GM15510 (cell line): ENCODE measurements around the gene TNKS1BP1.

Source experiments
- POLR2A ChIP-seq: IDR thresholded peaks from 3 replicates; pipeline ENCODE4 v1.6.1; 2011; ENCODE audit warnings: borderline replicate concordance; ENCODE audit not compliant: insufficient read length; ENCODE audit errors: extremely low read depth

The TNKS1BP1 gene

DNA sequence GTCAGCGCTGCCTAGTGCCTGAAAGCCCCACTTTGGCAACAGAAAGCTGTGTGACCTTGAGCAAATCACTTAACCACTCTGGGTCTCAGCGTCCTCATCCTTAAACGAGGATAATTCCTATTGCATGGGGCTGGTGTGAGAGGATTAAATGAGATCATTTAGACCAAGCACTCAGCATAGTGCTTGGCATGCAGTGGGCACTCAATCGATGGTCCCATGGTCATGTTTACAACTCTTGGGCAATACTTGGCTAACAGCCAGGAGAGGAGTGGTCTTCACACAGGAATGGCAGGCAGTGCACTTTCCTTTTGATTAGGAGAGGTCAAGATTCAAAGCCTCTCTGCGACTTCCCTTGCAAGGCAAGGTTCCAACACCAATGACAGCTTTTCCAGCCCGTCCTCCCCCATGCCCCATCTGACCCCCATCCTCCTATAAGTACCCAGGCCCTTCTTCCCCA is 14.1 kb downstream of the TNKS1BP1 start:
- TF ChIP-seq POLR2A = no peak

DNA sequence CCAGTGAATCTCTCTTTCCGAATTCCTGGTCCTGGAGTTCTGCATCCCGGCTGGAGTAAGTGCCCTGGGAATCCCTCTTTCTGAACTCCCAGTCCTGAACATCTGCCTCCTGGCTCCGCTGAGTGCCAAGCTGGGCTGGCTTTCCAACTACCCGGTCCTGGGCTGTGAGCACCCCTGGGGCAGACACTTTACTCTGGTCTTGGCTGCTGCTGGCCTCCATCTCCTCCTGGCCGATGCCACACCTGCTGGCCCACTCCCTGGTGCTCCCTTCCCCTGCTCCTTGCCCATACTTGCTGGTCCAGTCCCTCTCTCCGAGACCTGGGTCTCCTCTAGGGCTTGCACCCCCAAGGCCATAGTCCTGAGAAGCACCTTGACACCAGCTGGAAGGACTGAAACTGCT is 14.7 kb downstream of the TNKS1BP1 start:
- no peak for TF ChIP-seq POLR2A

DNA sequence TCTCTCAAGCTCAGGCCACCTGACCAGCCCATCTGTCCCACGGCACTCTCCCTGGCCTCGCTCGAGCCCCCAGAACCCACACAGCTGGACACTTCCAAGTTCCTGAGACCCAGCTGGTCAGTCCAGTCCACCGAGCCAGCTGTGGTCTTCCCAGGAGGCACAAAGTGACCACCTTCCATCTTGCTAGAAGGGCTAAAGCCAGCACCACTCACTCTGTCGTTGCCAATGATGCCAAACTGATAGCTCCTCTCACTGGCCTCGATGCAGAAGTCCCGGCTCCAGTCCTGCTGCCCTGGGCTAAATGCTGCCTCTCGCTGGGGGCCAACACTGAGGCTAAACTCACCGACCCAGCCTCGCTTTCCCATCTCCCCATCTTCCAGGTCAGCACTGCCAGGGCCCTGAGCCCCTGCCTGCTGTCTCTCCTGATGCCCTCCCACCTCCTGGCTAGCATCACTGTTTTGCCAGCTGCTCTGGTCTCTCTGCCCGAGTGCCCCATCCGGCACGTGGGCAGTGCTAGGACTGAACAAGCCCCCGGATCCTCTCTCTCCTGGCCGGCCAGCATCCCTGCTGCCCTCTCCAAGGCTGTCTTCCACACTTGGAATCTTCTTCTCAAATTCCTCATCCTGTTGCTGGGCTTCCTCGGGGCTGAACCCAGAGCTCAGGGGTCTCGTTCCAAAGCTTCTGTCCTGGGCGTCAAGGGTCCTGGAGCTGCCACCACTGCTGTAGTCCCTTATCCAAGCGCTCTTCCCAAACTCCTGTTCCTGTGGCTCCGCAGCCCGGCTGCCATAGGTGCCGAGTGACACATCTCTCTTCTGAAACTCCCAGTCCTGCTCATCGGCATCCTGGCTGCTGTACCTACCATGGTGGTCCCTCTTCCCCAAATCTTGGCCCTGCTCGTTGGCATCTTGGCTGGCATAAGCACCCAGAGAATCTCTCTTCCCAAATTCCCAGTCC is 15.4 kb downstream of the TNKS1BP1 start:
- no peak for TF ChIP-seq POLR2A

DNA sequence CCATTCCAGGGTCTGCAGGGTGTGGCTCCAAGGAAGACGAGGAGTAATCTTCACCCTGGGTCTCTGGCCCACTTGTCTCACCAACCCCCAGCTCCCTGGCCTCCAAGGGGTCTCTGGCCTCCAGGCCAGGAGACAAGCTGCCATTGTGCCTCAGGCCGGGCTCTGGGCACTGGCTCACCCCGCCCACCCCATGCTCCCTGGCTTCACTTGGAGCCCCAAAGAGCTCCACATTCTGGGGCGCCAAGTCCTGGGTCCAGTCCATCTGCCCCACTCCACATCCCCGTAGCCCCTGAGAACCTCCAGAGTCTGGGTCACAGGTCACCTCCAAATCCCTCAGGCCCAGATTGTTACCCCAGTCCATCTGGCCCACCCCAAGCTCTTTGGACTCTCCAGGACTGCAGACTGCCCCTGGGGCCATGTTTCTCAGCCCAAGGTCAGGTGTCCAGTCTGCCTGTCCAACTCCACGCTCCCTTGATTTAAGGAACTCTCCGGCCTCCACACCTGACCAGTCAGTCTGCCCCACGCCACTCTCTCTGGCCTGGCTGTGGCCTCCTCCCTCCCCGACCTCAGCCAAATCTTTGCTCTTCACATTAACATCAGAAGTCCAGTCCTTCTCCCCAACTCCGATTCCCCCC is 16.2 kb downstream of the TNKS1BP1 start:
- no peak for TF ChIP-seq POLR2A

DNA sequence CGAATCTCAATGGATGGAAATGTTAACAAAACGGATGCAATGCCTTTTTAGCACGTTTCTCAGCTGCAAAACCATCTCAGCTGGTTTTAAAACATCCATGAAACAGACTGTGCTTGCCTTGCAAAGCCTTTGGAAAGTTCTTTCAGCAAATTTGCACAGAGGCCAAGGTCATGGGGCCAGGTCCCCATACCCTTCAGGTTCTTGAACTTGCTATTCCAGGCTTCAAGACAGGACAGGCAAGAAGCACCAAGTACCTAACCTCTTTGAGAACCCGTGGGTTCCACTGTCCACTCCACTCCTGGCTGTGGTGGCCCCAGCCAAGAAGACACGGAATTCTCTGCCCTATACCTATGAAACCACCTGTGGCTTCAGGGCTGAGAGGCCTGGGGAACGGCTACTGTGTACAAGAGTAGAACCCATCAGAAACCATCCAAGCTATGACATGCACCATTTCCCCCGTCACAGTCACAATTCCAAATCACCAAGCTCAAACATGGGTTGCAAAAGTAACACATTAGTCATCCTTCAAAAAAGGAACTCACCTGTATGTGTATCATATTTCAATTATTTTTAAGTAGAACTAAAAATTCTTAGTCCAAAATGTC is 17.0 kb downstream of the TNKS1BP1 start:
- TF ChIP-seq POLR2A = no peak

DNA sequence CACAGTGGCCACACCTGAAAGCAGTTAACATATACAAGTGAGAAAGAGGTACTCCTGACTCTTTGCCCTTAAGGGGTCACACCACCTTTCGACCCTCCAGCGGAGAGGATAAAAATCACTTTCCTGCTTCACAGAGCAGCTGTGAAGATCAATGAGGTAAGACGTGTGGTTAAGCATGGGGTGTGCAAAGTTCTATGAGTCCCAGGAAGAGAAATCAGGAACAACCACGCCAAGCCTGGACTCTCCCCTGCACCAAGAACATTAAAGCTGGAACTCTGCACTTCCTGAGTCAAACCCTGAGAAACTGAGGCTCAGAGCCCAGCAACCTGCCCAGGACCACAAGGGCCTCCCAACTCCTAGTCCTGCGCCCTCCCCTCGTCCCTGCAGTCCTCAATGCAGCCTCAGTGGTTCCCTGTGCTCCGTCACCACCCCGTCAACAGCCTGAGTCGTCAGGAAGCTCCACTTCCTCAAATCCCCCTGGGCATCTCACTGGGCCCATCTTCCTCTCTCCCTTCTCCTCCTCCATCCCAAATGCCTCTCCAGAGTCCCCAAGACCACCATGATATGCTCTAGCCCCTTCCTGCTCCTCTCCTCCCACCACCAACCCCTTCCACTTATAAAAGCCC is 17.7 kb downstream of the TNKS1BP1 start:
- TF ChIP-seq POLR2A = no peak

- no peak for TF ChIP-seq POLR2A
These were observed 18.4 kb downstream of the TNKS1BP1 start for GRCh38 chr11:57306161-57306876.

DNA sequence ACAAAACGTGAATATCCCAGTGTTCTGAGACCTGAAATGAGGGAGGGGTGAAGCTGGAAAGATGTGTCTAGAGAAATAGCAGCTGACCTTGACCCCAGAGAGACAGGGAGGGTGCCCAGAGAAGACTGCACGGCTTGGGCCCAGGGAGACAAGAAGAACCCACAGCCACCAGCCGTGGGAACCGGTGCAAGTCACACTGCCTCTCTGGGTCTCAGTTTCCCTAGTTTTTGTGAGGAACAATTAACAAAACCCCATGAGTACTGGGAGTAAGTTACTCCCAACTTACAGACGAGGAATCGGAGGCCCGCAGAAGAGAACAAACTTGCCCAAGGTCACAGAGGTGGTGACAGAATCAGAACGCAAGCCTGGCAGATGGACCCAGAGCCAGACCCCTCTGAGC is 19.2 kb downstream of the TNKS1BP1 start:
- TF ChIP-seq POLR2A = no peak

DNA sequence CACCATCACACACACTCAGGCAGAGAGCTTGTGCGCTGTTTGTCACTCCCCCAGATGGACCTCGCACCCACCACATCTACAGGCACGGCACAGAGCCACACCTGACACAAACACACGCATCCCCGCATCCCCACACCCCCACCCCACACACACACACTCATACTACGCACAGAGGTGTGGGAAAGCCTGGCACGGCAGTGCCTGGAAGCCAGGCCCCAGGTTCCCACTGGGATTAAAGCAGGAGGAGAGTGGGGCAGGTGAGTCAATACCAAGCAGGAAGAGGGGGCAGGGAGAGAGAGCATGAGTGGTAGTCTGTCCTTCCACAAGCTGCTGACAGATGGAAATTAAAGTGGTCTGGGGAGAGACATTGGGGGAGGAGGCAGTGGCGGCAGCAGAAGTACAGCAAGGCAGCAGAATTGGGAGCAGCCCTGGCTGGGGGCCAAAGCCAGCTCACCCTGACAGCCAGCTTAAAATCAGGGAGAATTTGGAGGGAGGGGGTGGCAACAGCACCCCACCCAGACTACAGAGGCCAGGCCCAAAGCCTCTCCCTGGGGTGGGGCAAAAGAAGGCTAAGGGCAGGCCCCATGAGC is 20.7 kb downstream of the TNKS1BP1 start:
- TF ChIP-seq POLR2A = no peak

- TF ChIP-seq POLR2A = no peak
These were observed 21.3 kb downstream of the TNKS1BP1 start for GRCh38 chr11:57303280-57303989.

DNA sequence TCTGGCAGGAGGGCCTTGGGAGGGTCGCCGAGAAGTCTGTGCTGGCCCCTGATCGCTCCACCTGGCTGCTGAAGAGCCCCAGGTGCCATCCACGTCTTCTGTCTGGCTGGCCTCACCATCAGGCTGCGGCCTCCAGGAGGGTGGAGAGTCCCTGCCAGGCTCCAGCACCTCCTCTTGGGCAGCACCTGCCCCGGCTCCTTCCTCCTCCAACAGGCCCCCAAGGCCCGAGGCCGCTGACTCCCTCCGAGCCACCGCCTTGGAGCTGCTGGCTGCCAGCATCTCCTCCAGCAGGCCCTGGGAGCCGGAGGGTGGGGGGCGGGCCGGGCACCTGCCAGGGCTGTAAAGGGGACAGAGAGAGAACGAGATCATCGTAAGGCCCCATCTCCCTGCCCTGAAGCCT is 22.3 kb downstream of the TNKS1BP1 start:
- TF ChIP-seq POLR2A = no peak

DNA sequence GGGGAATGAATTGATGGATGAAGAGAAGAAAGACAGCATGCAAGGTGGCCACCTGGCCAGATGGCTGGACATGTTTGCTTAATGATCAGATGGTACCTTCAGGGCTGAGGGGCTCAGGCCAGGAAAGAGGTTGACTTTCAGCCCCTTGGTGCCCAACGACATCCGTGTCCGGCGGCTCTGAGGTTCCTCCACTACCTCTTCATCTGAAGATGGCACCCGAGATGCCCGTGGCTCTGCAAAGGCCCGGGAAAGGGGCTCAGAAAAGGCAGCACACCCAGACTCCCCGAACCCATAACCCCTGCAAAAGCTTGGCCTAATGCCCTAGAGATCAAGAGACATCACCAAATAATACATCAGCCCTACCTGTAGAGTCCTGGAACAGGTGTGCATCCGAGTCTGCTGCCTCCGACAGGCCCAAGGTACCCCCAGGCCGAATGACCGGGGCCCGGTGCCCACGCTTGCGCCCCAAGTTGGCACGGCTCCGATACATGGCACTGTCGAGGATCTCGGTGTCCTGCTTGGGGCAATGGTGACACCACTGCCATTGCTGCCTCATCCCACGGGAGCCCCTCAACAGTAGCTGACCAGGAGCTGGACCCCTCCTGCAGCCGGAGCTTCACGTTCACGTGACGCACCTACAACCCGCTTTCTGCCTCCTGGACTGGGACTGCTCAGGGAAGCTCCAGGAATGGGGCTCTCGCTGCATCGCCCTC is 22.9 kb downstream of the TNKS1BP1 start:
- no peak for TF ChIP-seq POLR2A

DNA sequence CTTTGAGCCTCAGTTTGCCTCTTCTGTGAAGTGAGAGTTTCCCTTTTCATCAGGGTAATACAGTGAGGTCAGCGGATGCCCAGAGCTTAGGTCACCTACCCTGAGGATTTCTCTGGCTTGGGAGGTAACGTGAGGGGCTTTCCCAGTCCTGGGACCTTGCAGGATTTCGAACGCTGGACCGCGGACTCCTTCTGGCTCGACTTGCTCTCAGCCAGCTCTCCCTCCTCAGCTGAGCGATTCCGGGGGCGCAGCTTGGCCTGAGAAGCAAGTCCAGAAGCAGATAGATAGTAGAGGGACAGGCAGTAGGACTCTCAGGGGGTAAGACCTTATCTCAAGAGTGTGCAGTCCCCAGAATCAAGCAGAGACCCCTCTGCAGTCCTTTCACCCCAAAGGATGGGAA is 24.0 kb downstream of the TNKS1BP1 start:
- no peak for TF ChIP-seq POLR2A
